Suprapubic skin (tissue), 4 donors: ENCODE measurements around the gene VTI1A. TPM values are rescaled to one million over a fixed set of nuclear protein-coding genes. Genes with fewer than 3 reads are reported as not detected.

ENCODE experiments used
- DNase-seq, 2 donors: peaks; one replicate each; pipeline ENCODE4 v3.0.0-alpha.2; 2019; ENCODE audit warnings: low spot score in 2 of 2
- H3K27ac ChIP-seq: fragments of 200-600 bp; sonication (generic); one replicate; pipeline ENCODE4 v1.5.1; 2019
- H3K27me3 ChIP-seq: fragments of 200-600 bp; sonication (generic); one replicate; pipeline ENCODE4 v1.5.1; 2019
- H3K36me3 ChIP-seq: fragments of 200-600 bp; sonication (generic); one replicate; pipeline ENCODE4 v1.5.1; 2019
- H3K4me1 ChIP-seq: fragments of 200-600 bp; sonication (generic); one replicate; pipeline ENCODE4 v1.5.1; 2019
- H3K4me3 ChIP-seq: fragments of 200-600 bp; sonication (generic); one replicate; pipeline ENCODE4 v1.5.1; 2019; ENCODE audit warnings: mild to moderate bottlenecking
- H3K9me3 ChIP-seq: fragments of 200-600 bp; sonication (generic); one replicate; pipeline ENCODE4 v1.5.1; 2019
- CTCF ChIP-seq, 2 donors: fragments of 200-600 bp in 1 of 2; fragments of 450-650 bp in 1 of 2; sonication (generic) in 1 of 2; IDR thresholded peaks; one replicate each; pipeline ENCODE4 v1.5.1; 2016 to 2019; ENCODE audit warnings: antibody characterized with exemption in 2 of 2, mild to moderate bottlenecking in 1 of 2, moderate library complexity in 1 of 2
- EP300 ChIP-seq: sonication (generic); formaldehyde crosslinking; IDR thresholded peaks from one replicate; pipeline ENCODE4 v1.6.1; 2017; ENCODE audit warnings: antibody characterized with exemption
- POLR2A ChIP-seq, 2 donors: fragments of 450-650 bp; IDR thresholded peaks; one replicate each; pipeline ENCODE4 v1.6.1; 2017; ENCODE audit warnings: antibody characterized with exemption in 2 of 2, mild to moderate bottlenecking in 2 of 2, moderate library complexity in 2 of 2
- POLR2AphosphoS5 ChIP-seq, 3 donors: sonication (generic); formaldehyde crosslinking; IDR thresholded peaks; one replicate each; pipeline ENCODE4 v1.6.1; 2017; ENCODE audit warnings: antibody characterized with exemption in 3 of 3
- WGBS: methylation state at CpG from one replicate; pipeline ENCODE4 v1.1.5; 2018; 5-methylcytosine and 5-hydroxymethylcytosine counted together
- total RNA-seq, 4 donors: library from RNA; depleted of rRNA; stranded (reverse); fragments of >200 nt; gene quantifications; one replicate each; pipeline ENCODE4 v1.1.0, GENCODE V29; 2016

Gene VTI1A
- total RNA-seq, 4 donors from 2014 or later: 43.0 to 81.0 (median 49.2) TPM

GRCh38 chr10:112607506-112607905 is 160.5 kb downstream of the VTI1A start:
- H3K4me1 ChIP-seq: no peaks in the 10 kb centered on the region

DNA sequence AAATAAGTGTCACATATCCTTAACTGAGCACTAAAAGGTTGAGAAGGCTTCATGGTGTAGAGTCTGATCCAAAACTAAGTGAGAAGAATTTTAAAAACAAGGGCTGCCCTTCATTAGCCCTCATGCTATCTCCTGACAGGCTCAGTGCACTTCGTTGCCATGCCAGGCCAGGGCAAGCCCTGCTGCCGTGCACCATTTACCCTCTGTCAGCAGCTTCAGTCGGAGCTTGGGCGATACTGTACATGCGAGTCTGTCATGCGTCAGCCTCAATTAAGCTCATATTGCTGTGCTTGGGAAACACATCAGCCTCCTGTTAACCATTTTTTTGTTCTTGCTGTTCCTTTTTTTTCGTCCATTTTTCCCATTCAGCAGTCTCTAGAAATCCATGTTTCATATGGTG is 166.6 kb downstream of the VTI1A start:
- no peaks in the 10 kb centered on the region for H3K4me1 ChIP-seq
- TF ChIP-seq POLR2A (IDR thresholded peaks at IDR 0.05): no peak
- no peak for TF ChIP-seq CTCF (IDR thresholded peaks at IDR 0.05)
- TF ChIP-seq POLR2AphosphoS5 (IDR thresholded peaks at IDR 0.05): no peak
- TF ChIP-seq EP300: no peak
- 87% methylated on average over 7 of the region's 7 CpGs for WGBS

More at GRCh38 chr10:112607506-112607905, 160.5 kb downstream of the VTI1A start:
- Histone ChIP-seq H3K9me3 (no peaks in the 10 kb centered on the region), H3K27ac (no peak overlapping the region), H3K36me3 (no peaks in the 10 kb centered on the region), H3K27me3 (no peaks in the 10 kb centered on the region), H3K4me3 (no peak overlapping the region)
- 84% methylated on average over 2 of the region's 2 CpGs for WGBS
- no peak for DNase-seq
- no peak for TF ChIP-seq POLR2A (IDR thresholded peaks at IDR 0.05)
- TF ChIP-seq CTCF (IDR thresholded peaks at IDR 0.05): no peak
- TF ChIP-seq POLR2AphosphoS5 (IDR thresholded peaks at IDR 0.05): no peak
- TF ChIP-seq EP300: no peak

GRCh38 chr10:112614072-112614471 is 167.1 kb downstream of the VTI1A start:
- 92% methylated on average over 6 of the region's 6 CpGs for WGBS
- no peak for TF ChIP-seq CTCF (IDR thresholded peaks at IDR 0.05)
- TF ChIP-seq EP300: no peak
- TF ChIP-seq POLR2AphosphoS5 (IDR thresholded peaks at IDR 0.05): no peak
- TF ChIP-seq POLR2A (IDR thresholded peaks at IDR 0.05): no peak
- no peaks in the 10 kb centered on the region for H3K27me3 ChIP-seq
- H3K4me1 ChIP-seq: no peaks in the 10 kb centered on the region
- no peaks in the 10 kb centered on the region for H3K36me3 ChIP-seq
- H3K4me3 ChIP-seq: no peak overlapping the region
- DNase-seq: no peak
- H3K27ac ChIP-seq: no peak overlapping the region
- peaks cover 5% of the 10 kb centered on the region for H3K9me3 ChIP-seq

More for the DNA sequence above, 166.6 kb downstream of the VTI1A start:
- no peaks in the 10 kb centered on the region for H3K27me3 ChIP-seq
- H3K27ac ChIP-seq: no peak overlapping the region
- H3K9me3 ChIP-seq: peaks cover 5% of the 10 kb centered on the region
- H3K36me3 ChIP-seq: no peaks in the 10 kb centered on the region
- no peak overlapping the region for H3K4me3 ChIP-seq
- DNase-seq: no peak

DNA sequence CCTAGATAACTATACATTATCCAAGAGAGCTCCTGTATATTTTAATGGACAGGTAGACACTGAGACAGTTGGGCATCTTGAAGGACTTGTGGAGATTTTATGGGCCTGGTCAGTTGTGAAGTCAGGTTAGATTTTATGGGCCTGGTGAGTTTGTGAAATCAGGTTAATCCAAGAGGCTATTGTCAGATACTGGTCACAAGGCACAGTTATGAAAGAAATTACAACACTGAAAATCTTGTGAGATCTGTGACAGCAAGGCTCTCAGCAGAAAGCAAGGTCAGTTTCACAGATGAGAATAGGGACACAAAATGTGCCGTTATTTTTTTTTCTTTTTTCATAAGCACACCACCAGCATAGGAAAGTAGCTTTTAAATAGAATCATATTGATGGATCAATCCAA is 167.6 kb downstream of the VTI1A start:
- WGBS: 82% methylated on average over 1 of the region's 1 CpG
- H3K4me1 ChIP-seq: no peaks in the 10 kb centered on the region
- DNase-seq: no peak
- H3K27me3 ChIP-seq: no peaks in the 10 kb centered on the region
- no peaks in the 10 kb centered on the region for H3K36me3 ChIP-seq
- TF ChIP-seq POLR2A (IDR thresholded peaks at IDR 0.05) (no peak), POLR2AphosphoS5 (IDR thresholded peaks at IDR 0.05) (no peak), CTCF (IDR thresholded peaks at IDR 0.05) (no peak), EP300 (no peak)
- H3K27ac ChIP-seq: no peak overlapping the region
- peaks cover 5% of the 10 kb centered on the region for H3K9me3 ChIP-seq
- H3K4me3 ChIP-seq: no peak overlapping the region

DNA sequence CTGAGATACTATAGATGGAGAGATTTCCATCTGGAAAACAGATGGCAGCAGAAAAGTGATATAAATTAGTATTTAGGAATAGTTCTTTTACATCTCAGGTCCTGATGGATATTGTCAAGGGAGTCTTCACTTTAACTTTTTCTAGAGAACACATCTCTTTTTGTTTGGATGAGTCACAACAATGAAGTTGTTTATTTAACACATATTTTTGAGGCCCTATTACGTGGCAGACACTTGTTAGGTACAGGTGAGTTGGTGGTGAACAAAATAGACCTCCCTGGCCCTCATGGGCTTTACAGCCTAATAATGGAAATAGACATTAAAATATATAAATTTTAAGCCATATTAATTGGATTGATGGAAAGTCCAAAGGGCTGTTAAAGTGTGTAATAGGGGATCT is 168.3 kb downstream of the VTI1A start:
- H3K27me3 ChIP-seq: no peaks in the 10 kb centered on the region
- no peak overlapping the region for H3K4me3 ChIP-seq
- H3K36me3 ChIP-seq: no peaks in the 10 kb centered on the region
- H3K4me1 ChIP-seq: no peaks in the 10 kb centered on the region
- peaks cover 5% of the 10 kb centered on the region for H3K9me3 ChIP-seq
- no peak for DNase-seq
- WGBS: 100% methylated on average over 1 of the region's 1 CpG
- no peak for TF ChIP-seq POLR2AphosphoS5 (IDR thresholded peaks at IDR 0.05)
- TF ChIP-seq EP300: no peak
- TF ChIP-seq POLR2A (IDR thresholded peaks at IDR 0.05): no peak
- TF ChIP-seq CTCF (IDR thresholded peaks at IDR 0.05): no peak
- no peak overlapping the region for H3K27ac ChIP-seq
